22Rv1 (cell line): Measurements from ENCODE around the gene ZCCHC7.

Source experiments
- H3K27ac ChIP-seq: fragments of 450-650 bp; 2 replicates; pipeline ENCODE4 v1.5.1; 2017
- ZFX ChIP-seq: fragments of 450-650 bp; IDR thresholded peaks from 2 replicates; pipeline ENCODE4 v1.6.1; 2017; ENCODE audit warnings: antibody characterized with exemption, borderline replicate concordance
- TF ChIP-seq, protein P1 (sequence below): fragments of 450-650 bp; IDR thresholded peaks from 2 replicates; pipeline ENCODE4 v1.5.1; 2017; ENCODE audit warnings: mild to moderate bottlenecking

ZCCHC7 gene

GRCh38 chr9:37191403-37192089 lies 71.2 kb downstream of the ZCCHC7 start:
- H3K27ac ChIP-seq: no peak overlapping the region

DNA sequence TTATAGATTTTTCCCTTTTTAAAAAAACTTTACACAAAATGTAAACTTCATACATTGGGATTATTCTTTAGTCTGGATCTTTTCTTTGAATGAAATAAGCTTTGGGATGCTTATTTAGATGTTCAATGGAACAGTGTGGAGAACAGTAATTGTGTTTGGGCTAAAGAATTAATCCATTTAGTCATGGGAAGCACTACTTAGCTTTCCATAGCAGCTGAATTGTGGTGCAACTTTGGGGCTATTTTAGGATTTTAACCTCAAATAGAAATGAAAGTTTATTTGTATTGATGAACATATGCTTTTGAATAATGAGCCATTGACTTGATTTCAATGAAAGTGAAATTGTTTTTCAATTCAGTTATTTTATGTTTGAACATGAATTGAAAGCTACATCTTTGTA lies 72.4 kb downstream of the ZCCHC7 start:
- H3K27ac ChIP-seq: no peak overlapping the region
- TF ChIP-seq ZFX: no peak
- TF ChIP-seq, protein P1, sequence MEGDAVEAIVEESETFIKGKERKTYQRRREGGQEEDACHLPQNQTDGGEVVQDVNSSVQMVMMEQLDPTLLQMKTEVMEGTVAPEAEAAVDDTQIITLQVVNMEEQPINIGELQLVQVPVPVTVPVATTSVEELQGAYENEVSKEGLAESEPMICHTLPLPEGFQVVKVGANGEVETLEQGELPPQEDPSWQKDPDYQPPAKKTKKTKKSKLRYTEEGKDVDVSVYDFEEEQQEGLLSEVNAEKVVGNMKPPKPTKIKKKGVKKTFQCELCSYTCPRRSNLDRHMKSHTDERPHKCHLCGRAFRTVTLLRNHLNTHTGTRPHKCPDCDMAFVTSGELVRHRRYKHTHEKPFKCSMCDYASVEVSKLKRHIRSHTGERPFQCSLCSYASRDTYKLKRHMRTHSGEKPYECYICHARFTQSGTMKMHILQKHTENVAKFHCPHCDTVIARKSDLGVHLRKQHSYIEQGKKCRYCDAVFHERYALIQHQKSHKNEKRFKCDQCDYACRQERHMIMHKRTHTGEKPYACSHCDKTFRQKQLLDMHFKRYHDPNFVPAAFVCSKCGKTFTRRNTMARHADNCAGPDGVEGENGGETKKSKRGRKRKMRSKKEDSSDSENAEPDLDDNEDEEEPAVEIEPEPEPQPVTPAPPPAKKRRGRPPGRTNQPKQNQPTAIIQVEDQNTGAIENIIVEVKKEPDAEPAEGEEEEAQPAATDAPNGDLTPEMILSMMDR: no peak

More at GRCh38 chr9:37191403-37192089, 71.2 kb downstream of the ZCCHC7 start:
- TF ChIP-seq ZFX: no peak
- TF ChIP-seq, protein P1: no peak

DNA sequence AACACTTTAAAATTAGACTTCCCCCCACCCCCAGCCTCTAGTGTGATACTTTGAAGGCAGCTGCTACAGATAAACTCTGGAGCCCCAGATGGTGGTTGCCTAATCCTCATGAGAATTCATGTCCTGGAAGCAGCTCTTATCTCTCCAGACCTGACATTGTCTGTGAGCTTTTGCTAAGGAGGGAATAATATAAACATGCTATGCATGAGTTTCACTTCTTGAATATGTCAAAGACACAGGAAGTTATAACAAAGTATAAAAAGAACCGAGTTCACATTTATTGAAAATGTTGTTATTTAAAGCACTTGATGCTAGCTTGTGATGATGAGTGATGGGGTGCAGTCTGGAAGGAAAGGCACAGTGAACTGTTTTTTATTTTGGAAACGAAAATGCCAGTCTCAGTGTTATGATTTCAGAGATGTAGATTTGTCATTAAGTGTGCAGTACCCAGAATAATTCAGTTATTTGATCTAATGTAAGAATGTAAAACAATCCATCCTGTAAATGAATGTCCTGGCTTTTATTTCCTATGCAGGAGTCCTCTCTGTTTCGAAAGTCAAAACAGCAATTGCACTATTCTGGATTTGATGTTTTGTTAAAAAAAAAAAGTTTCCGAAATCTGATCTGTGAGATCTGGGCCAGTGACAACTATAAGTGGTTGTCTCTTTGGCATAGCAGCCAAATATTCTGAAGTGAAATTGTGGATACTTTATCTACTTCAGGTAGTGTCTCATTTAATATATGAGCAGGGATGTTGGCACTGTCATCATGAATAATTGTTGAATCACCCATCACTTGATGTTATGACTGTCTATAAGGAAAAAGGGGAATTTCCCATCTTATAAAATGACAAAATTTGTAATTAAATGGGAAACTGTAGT lies 77.0 kb downstream of the ZCCHC7 start:
- no peak for TF ChIP-seq ZFX
- TF ChIP-seq, protein P1: no peak
- H3K27ac ChIP-seq: no peak overlapping the region

- no peak overlapping the region for H3K27ac ChIP-seq
- TF ChIP-seq, protein P1: no peak
- TF ChIP-seq ZFX: no peak
Observed at GRCh38 chr9:37198039-37198729, 77.8 kb downstream of the ZCCHC7 start.

GRCh38 chr9:37198831-37199230 lies 78.5 kb downstream of the ZCCHC7 start:
- TF ChIP-seq, protein P1: no peak
- TF ChIP-seq ZFX: no peak
- H3K27ac ChIP-seq: no peak overlapping the region

- no peak overlapping the region for H3K27ac ChIP-seq
Observed at GRCh38 chr9:37200433-37201005, 80.1 kb downstream of the ZCCHC7 start.

More at GRCh38 chr9:37200433-37201005, 80.1 kb downstream of the ZCCHC7 start:
- TF ChIP-seq, protein P1: no peak
- no peak for TF ChIP-seq ZFX
